GM06990 (cell line): ENCODE data around the gene DSTYK.

Experiments used
- DNase-seq: peaks from one replicate; pipeline ENCODE4 v3.0.0-alpha.2; 2011; ENCODE audit not compliant: insufficient read length; ENCODE audit errors: extremely low read depth
- H3K27me3 ChIP-seq: replicated peaks from 2 replicates; pipeline ENCODE4 v1.6.0; 2011; ENCODE audit warnings: low read length; ENCODE audit not compliant: control insufficient read depth, insufficient read depth
- H3K36me3 ChIP-seq: 2 replicates; pipeline ENCODE4 v1.5.1; 2011; ENCODE audit warnings: low read length; ENCODE audit not compliant: control insufficient read depth, insufficient read depth
- H3K4me3 ChIP-seq: replicated peaks from 2 replicates; pipeline ENCODE4 v1.5.1; 2011; ENCODE audit warnings: low read depth, mild to moderate bottlenecking, control low read depth, low read length
- TF ChIP-seq, protein P1 (sequence below): IDR thresholded peaks from 2 replicates; pipeline ENCODE4 v1.5.1; 2011; ENCODE audit warnings: low read length, control low read depth, mild to moderate bottlenecking, inconsistent platforms; ENCODE audit not compliant: insufficient read depth, poor library complexity, severe bottlenecking

DSTYK gene

GRCh38 chr1:205249651-205250050 is 38.1 kb upstream of the DSTYK start:
- TF ChIP-seq, protein P1, sequence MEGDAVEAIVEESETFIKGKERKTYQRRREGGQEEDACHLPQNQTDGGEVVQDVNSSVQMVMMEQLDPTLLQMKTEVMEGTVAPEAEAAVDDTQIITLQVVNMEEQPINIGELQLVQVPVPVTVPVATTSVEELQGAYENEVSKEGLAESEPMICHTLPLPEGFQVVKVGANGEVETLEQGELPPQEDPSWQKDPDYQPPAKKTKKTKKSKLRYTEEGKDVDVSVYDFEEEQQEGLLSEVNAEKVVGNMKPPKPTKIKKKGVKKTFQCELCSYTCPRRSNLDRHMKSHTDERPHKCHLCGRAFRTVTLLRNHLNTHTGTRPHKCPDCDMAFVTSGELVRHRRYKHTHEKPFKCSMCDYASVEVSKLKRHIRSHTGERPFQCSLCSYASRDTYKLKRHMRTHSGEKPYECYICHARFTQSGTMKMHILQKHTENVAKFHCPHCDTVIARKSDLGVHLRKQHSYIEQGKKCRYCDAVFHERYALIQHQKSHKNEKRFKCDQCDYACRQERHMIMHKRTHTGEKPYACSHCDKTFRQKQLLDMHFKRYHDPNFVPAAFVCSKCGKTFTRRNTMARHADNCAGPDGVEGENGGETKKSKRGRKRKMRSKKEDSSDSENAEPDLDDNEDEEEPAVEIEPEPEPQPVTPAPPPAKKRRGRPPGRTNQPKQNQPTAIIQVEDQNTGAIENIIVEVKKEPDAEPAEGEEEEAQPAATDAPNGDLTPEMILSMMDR = no peak
- no peaks in the 10 kb centered on the region for H3K27me3 ChIP-seq
- H3K36me3 ChIP-seq = no peaks in the 10 kb centered on the region
- DNase-seq = no peak
- no peak overlapping the region for H3K4me3 ChIP-seq

GRCh38 chr1:205248793-205249601 is 37.5 kb upstream of the DSTYK start:
- no peak for DNase-seq
- TF ChIP-seq, protein P1 = no peak
- no peaks in the 10 kb centered on the region for H3K27me3 ChIP-seq
- no peak overlapping the region for H3K4me3 ChIP-seq
- no peaks in the 10 kb centered on the region for H3K36me3 ChIP-seq

GRCh38 chr1:205247130-205247921 is 35.8 kb upstream of the DSTYK start:
- TF ChIP-seq, protein P1 = no peak
- Histone ChIP-seq H3K36me3 (no peaks in the 10 kb centered on the region), H3K4me3 (no peak overlapping the region), H3K27me3 (no peaks in the 10 kb centered on the region)
- DNase-seq = no peak

GRCh38 chr1:205246351-205247119 is 35.0 kb upstream of the DSTYK start:
- no peak for DNase-seq
- H3K27me3 ChIP-seq = no peaks in the 10 kb centered on the region
- H3K4me3 ChIP-seq = no peak overlapping the region
- no peaks in the 10 kb centered on the region for H3K36me3 ChIP-seq
- TF ChIP-seq, protein P1 = no peak

DNA sequence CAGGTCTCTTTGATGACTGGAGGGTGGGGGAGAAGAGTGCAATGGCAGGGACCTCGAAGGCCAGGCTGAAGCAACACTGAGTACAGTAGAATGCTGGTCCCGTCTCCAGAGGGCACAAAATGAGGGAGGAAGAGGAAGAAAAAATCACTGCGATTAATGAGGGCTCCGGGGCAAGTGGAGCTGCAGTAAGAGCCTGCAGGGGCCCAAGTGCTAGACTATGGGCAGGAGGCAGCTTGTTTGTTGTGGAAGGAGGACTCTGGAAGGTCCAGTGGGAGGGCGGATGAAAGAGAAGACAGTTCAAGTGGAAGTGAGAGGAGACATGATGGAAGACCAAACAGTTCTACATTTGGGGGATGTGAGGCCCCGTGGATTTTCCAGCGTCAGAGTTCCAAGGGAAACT is 33.6 kb upstream of the DSTYK start:
- DNase-seq = no peak
- TF ChIP-seq, protein P1 = no peak
- Histone ChIP-seq H3K36me3 (no peaks in the 10 kb centered on the region), H3K4me3 (no peak overlapping the region), H3K27me3 (no peaks in the 10 kb centered on the region; the same call in 1 of the 2 replicates)
